DMS79 treated with DMSO at 0.1 percent for 48 hours (cell line): ENCODE results near the gene ATG101.

Experiments
- DNase-seq: peaks from one replicate; lab custom pipeline; 2025; lab: John Stamatoyannopoulos, UW

The ATG101 gene

GRCh38 chr12:52058631-52059361 lies 11.0 kb upstream of the ATG101 start:
- DNase-seq = no peak

- DNase-seq = no peak
These were observed 9.9 kb upstream of the ATG101 start for GRCh38 chr12:52059582-52060497.

- no peak for DNase-seq
These were observed 9.1 kb upstream of the ATG101 start for GRCh38 chr12:52060498-52061177.

GRCh38 chr12:52061470-52062166 lies 8.2 kb upstream of the ATG101 start:
- no peak for DNase-seq

GRCh38 chr12:52062167-52063081 lies 7.4 kb upstream of the ATG101 start:
- no peak for DNase-seq

- no peak for DNase-seq
These were observed 6.5 kb upstream of the ATG101 start for GRCh38 chr12:52063082-52063924.

GRCh38 chr12:52063981-52064649 lies 5.7 kb upstream of the ATG101 start:
- DNase-seq = no peak

GRCh38 chr12:52066346-52067080 lies 3.3 kb upstream of the ATG101 start:
- DNase-seq = no peak

- DNase-seq = no peak
These were observed 2.8 kb upstream of the ATG101 start for GRCh38 chr12:52067081-52067374.

GRCh38 chr12:52070185-52070925 lies 577 bp downstream of the ATG101 start:
- no peak for DNase-seq

- peak; percentile 69 for DNase-seq
These were observed 4.0 kb downstream of the ATG101 start for GRCh38 chr12:52073531-52074381.

- peak; percentile 55 for DNase-seq
These were observed 5.4 kb downstream of the ATG101 start for GRCh38 chr12:52074971-52075724.

- no peak for DNase-seq
These were observed 7.0 kb downstream of the ATG101 start for GRCh38 chr12:52076811-52077210.

- no peak for DNase-seq
These were observed 8.5 kb downstream of the ATG101 start for GRCh38 chr12:52078276-52078675.

GRCh38 chr12:52079576-52080402 lies 10.0 kb downstream of the ATG101 start, which contains the start of gene SMIM41:
TSS of gene SMIM41 (plus strand) at chr12:52079704. CDS start at chr12:52079780, 76 bp downstream.
- no peak for DNase-seq
